Measurements from ENCODE around the gene SKI.

DNA sequence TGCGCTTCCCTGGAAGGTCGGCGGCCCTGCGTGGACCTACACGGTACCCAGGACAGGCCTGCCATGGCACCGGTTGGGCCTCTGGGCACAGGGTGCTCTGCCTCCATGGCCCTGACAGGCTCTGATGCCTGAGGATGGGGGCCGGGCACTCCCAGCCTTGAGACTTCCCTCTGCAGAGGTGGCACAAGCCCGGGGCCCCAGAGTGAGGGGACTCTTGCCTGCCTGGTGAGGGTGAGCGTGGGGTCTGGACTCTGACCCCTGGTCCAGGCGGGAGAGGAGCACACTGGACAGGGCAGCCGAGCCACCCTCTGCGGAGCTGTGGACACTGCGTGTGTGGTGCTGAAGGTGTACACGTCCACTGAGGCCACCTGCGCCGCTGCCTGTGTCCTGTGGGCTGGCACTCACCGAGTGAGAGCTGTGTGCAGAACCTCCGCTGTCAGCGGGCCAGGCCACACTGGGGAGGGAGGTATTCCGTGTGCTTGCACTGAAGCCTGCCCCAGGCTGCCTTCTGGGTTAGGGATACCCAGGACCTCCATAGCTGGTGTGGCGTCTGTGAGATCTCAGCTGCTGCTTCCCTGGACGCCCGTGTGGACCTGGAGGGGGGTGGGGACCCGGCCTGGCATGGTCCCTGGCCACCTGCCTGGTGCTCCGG is 10.4 kb downstream of the SKI start:
- TF ChIP-seq GATA2 (IDR thresholded peaks at IDR 0.05; ENCODE audit: low read depth, low read length): no peak
- TF ChIP-seq GATA3 (IDR thresholded peaks at IDR 0.05; ENCODE audit: low read depth, low read length): no peak

Data from SH-SY5Y (cell line).